ENCODE results near the gene AKT3. TPM values are rescaled to one million over a fixed set of nuclear protein-coding genes. Genes with fewer than 3 reads are reported as not detected.

The AKT3 gene
- total RNA-seq, 2 experiments from 2014 or later = 80.4 to 88.5 TPM

DNA sequence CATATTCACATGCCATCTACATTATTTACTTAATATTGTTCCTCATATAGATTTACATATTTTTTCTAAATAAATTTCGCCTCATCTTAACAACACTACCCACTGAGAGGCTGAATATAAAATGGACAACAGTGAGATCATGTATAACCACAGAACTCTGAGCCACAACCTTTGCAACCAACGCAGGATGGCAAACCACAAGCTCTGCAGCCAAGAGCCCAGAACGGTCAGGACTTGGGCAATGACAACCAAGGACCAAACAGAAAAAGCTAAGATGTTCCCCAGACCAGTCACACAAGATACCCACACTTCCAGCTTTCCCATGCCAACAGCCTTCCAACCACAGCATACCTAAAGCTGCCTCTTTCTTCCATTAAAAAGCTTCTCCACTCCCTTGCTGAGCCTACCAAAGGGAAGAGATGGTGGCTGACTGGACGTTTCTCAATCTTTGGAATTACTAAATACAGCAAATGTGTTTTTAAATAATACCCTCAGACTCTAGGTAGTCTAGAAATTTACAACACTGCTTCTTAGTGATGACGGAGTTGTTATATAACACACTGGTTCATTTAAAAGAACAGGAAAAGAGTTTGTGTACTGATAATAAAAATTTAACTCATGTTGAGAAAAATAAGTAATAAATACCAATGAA, 117.9 kb downstream of the AKT3 start:
- intact Hi-C loops (cut with DNase I, micrococcal nuclease) = no loop called here
- Histone ChIP-seq H3K4me3 (ENCODE audit: low read length) (no peak overlapping the region), H3K27ac (ENCODE audit: low read depth in 1 of 2, low read length in 2 of 2) (no peak overlapping the region), H3K36me3 (ENCODE audit: insufficient read depth, low read length) (peaks cover 5% of the 10 kb centered on the region), H3K4me1 (ENCODE audit: insufficient read depth, low read length) (peaks cover 10% of the 10 kb centered on the region), H3K27me3 (ENCODE audit: control insufficient read depth in 1 of 2, insufficient read depth in 2 of 2, low read length in 2 of 2) (no peaks in the 10 kb centered on the region), H3K9me3 (ENCODE audit: control insufficient read depth in 1 of 2, insufficient read depth in 1 of 2, low read length in 2 of 2) (peaks cover 0 to 8% of the 10 kb centered on the region in 2 experiments)
- no peaks in the 10 kb centered on the region for H3K27me3 Mint-ChIP-seq
- ChIA-PET CTCF (interaction anchor here (0.5 kb wide), 1 partner anchor 62 kb away, joined by 3 read pairs; no protein-coding TSS in a partner anchor), POLR2A (interaction anchor here (0.9 kb wide), 1 partner anchor 106 kb away, joined by 3 read pairs; no protein-coding TSS in a partner anchor)
- ATAC-seq (ENCODE audit: poor library complexity) (no peak), DNase-seq (no peak)
- TF ChIP-seq, protein P1, sequence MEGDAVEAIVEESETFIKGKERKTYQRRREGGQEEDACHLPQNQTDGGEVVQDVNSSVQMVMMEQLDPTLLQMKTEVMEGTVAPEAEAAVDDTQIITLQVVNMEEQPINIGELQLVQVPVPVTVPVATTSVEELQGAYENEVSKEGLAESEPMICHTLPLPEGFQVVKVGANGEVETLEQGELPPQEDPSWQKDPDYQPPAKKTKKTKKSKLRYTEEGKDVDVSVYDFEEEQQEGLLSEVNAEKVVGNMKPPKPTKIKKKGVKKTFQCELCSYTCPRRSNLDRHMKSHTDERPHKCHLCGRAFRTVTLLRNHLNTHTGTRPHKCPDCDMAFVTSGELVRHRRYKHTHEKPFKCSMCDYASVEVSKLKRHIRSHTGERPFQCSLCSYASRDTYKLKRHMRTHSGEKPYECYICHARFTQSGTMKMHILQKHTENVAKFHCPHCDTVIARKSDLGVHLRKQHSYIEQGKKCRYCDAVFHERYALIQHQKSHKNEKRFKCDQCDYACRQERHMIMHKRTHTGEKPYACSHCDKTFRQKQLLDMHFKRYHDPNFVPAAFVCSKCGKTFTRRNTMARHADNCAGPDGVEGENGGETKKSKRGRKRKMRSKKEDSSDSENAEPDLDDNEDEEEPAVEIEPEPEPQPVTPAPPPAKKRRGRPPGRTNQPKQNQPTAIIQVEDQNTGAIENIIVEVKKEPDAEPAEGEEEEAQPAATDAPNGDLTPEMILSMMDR (IDR thresholded peaks at IDR 0.05) = no peak
- H3K36me3 Mint-ChIP-seq (ENCODE audit: low read depth) = peaks cover 37% of the 10 kb centered on the region
- H3K4me1 Mint-ChIP-seq (ENCODE audit: low read depth) = peaks cover 44% of the 10 kb centered on the region
- H3K27ac Mint-ChIP-seq = no peak overlapping the region
- H3K4me3 Mint-ChIP-seq = no peak overlapping the region
- H3K9me3 Mint-ChIP-seq = no peaks in the 10 kb centered on the region

DNA sequence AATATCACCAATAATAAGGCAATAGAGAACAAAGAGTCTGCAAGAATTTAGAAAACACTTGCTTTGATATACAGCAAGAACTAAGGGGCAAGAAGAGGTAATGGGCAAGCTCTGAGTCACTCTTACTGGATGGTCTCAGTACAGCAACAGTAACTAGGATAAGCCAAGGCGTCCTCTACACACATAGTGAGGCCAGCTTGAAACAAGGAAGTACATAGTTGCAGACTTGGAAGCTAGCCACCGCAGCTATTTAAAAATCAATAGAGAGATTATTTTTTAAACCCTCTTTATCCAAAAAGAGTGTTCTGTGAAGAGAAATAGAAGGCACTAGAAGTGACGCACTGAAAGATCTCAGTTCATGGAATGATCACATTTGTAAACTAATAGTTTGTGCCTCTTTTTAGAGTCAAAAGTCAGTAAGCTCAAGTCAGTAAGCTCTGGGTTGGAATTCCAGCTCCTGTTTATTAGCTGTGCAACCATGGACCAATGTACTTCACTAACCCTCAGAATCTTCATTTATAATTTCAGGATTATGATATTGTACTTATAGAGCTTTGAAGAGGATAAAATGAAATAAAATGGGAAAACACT, 118.6 kb downstream of the AKT3 start:
- no peak overlapping the region for H3K27ac Mint-ChIP-seq
- intact Hi-C loops (cut with DNase I, micrococcal nuclease) = no loop called here
- POLR2A ChIA-PET = interaction anchor here (0.9 kb wide), 1 partner anchor 107 kb away, joined by 3 read pairs; no protein-coding TSS in a partner anchor

DNA sequence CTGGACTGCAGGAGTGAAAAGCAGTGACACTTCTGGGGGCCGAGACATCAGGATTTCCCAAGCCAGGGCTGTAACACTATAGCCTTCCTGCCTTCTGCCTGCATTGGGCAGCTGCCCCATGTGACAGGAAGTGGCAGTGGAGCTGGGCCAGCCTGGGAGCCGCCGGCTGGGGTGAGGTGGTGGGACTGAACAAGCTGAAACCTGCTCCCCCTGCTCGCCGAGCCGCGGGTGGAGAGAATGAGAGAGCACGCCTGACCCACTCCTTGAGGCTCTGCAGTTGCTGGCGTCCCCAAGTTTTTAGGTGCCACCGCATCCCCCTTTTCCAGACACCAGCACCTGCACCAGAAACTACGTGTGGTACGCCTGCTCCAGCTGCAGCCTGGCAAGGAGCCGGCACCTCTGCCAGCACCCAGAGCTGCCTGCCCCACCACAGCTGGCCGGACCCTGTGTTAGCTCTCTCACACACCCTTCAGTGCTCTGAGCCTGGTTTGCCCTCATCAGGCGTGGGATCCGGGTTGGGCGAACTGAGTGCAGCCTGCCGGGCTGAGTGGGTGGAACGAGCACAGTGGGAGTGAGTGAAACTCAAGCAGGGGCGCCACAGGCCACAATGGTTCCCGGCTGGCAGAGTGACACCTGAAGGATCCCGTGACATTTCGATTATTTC, 119.4 kb downstream of the AKT3 start:
- ChIA-PET CTCF (no interaction called here), POLR2A (no interaction called here)
- H3K4me3 ChIP-seq (ENCODE audit: low read length) = no peak overlapping the region
- H3K27me3 Mint-ChIP-seq = no peaks in the 10 kb centered on the region
- TF ChIP-seq, protein P1 (IDR thresholded peaks at IDR 0.05) = no peak
- intact Hi-C loops (cut with DNase I, micrococcal nuclease) = no loop called here
- H3K4me1 Mint-ChIP-seq (ENCODE audit: low read depth) = peaks cover 38% of the 10 kb centered on the region
- peaks cover 37% of the 10 kb centered on the region for H3K36me3 Mint-ChIP-seq (ENCODE audit: low read depth)
- H3K36me3 ChIP-seq (ENCODE audit: insufficient read depth, low read length) = peaks cover 5% of the 10 kb centered on the region
- no peaks in the 10 kb centered on the region for H3K27me3 ChIP-seq (ENCODE audit: control insufficient read depth in 1 of 2, insufficient read depth in 2 of 2, low read length in 2 of 2)
- peaks cover 10% of the 10 kb centered on the region for H3K4me1 ChIP-seq (ENCODE audit: insufficient read depth, low read length)
- no peak for ATAC-seq (ENCODE audit: poor library complexity)
- DNase-seq = no peak
- no peaks in the 10 kb centered on the region for H3K9me3 Mint-ChIP-seq
- no peak overlapping the region for H3K27ac Mint-ChIP-seq
- peaks cover 0 to 8% of the 10 kb centered on the region in 2 experiments for H3K9me3 ChIP-seq (ENCODE audit: control insufficient read depth in 1 of 2, insufficient read depth in 1 of 2, low read length in 2 of 2)
- no peak overlapping the region for H3K27ac ChIP-seq (ENCODE audit: low read depth in 1 of 2, low read length in 2 of 2)
- H3K4me3 Mint-ChIP-seq = no peak overlapping the region

More for the DNA sequence above, 118.6 kb downstream of the AKT3 start:
- H3K27me3 ChIP-seq (ENCODE audit: control insufficient read depth in 1 of 2, insufficient read depth in 2 of 2, low read length in 2 of 2) = no peaks in the 10 kb centered on the region
- H3K9me3 ChIP-seq (ENCODE audit: control insufficient read depth in 1 of 2, insufficient read depth in 1 of 2, low read length in 2 of 2) = peaks cover 0 to 8% of the 10 kb centered on the region in 2 experiments
- H3K27me3 Mint-ChIP-seq = no peaks in the 10 kb centered on the region
- H3K36me3 Mint-ChIP-seq (ENCODE audit: low read depth) = peaks cover 37% of the 10 kb centered on the region
- peaks cover 37% of the 10 kb centered on the region for H3K4me1 Mint-ChIP-seq (ENCODE audit: low read depth)
- TF ChIP-seq, protein P1 (IDR thresholded peaks at IDR 0.05) = no peak
- peaks cover 10% of the 10 kb centered on the region for H3K4me1 ChIP-seq (ENCODE audit: insufficient read depth, low read length)
- CTCF ChIA-PET = interaction anchor here (0.5 kb wide), 1 partner anchor 62 kb away, joined by 3 read pairs; no protein-coding TSS in a partner anchor
- ATAC-seq (ENCODE audit: poor library complexity) (no peak), DNase-seq (peak in 2 of 14 experiments; percentile 36 to 49)
- no peak overlapping the region for H3K27ac ChIP-seq (ENCODE audit: low read depth in 1 of 2, low read length in 2 of 2)
- no peak overlapping the region for H3K4me3 ChIP-seq (ENCODE audit: low read length)
- no peak overlapping the region for H3K4me3 Mint-ChIP-seq
- H3K9me3 Mint-ChIP-seq = no peaks in the 10 kb centered on the region
- peaks cover 5% of the 10 kb centered on the region for H3K36me3 ChIP-seq (ENCODE audit: insufficient read depth, low read length)
